ENCODE results near the gene CMTM5.
"Not testable (repeated sequence)": the region's sequence is repeated elsewhere in the genome, so short reads cannot be mapped to it uniquely, and the experiment has no call there.

The CMTM5 gene

DNA sequence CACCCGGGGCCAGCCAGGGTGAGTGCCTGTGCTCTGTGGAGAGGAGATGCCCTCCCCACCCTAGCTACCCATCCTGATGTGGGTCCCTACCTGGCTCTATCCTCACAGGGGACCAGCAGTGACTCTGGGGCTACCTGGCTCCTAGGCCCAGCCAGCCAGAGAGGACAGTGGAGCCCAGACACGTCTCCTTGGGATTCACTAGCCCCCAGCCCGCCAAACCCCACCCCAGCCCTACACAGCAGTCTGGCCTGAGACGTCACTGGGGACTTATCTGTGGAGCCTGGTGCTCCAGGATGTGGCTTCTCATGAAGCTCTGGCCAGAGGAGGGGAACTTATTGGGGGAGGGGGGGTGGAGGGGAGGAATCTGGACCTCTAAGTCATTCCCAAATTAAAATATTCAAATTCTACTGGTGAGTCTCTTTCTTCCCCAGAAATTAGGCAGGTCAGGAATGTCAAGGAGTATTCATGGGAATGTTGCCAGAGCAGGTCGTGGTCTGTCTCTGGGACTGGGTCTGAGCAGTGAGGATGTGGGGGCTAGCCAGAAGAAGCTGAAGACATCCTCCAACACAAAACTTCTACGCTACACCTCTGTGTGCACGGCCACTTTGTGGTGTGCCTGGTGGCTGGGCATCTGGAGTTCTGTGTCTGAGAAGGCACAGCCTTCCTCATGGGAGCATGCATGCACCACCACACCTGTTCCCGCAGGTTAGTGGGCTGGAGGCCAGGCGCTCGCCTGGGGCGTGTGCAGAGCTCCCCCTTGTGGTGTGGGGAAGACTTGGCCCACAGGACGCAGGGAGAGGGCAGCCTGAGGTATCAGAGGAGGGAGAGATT, 2.7 kb downstream of the CMTM5 start:
- peak; percentile 28 for DNase-seq

DNA sequence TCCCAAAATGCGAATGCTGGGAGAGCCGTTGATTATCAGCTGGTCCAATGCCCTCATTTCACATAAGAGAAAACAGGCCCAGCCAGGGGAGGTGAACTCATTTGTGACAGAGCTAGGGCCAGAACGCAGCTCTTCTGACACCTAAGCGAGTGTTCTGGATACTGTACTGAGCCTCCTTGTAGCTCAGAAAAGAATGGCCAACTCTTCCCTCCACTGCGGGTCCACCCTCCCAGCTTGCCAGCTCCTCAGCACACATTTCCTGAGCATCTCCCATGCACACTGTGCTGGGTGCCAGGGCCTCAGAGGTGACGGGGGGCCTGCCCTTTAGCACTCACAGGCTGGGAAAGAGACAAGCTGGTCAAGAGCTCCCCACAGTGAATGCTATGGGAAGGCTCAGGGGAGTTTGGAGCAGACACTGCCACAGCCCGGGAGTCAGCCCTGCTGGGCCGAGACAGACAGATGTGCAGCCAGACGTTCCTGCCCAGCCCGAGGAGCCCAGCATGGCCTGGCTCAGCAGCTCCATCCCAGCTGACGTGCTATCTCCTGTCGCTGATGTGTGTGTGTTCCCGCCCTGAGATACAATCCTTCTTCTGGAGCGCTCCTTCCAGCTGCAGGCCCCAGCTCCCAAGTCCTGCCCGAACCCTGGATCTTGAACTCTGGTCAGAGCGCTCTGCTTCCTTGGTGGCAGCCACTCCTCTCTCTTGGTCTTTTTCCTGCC, 3.5 kb downstream of the CMTM5 start:
- DNase-seq = no peak

GRCh38 chr14:23380976-23381375, 4.1 kb downstream of the CMTM5 start:
- DNase-seq = no peak

GRCh38 chr14:23381871-23382270, 5.0 kb downstream of the CMTM5 start:
- no peak for DNase-seq

GRCh38 chr14:23382276-23382675, 5.4 kb downstream of the CMTM5 start:
- DNase-seq = no peak

GRCh38 chr14:23382731-23383440, 6.0 kb downstream of the CMTM5 start:
- no peak for DNase-seq

- DNase-seq = no peak
These were observed 7.7 kb downstream of the CMTM5 start for GRCh38 chr14:23384364-23385080.

- DNase-seq = no peak
These were observed 8.4 kb downstream of the CMTM5 start for GRCh38 chr14:23385244-23385641.

- no peak for DNase-seq
These were observed 8.9 kb downstream of the CMTM5 start for GRCh38 chr14:23385642-23386265.

GRCh38 chr14:23386266-23386657, 9.4 kb downstream of the CMTM5 start:
- DNase-seq = not testable (repeated sequence)

DNA sequence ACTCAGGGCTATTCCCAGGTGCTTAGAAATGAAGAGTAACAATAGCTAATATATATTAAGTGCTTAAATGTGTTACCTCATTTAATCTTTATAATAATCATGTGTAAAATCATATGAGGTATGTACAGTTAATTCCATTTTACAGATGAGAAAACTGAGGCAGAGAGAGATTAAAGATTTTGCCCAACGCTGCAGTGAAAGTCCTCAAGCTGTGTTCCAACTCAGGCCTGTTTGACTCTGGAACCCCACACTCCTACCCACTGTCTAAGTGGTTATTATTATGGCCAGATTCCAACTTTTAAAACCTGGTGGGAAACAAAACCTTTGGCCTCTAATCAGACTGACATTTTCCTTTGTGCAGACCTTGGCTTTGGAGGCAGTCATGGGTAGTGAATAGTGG, 10.2 kb downstream of the CMTM5 start:
- DNase-seq = no peak

GRCh38 chr14:23387916-23388882, 11.4 kb downstream of the CMTM5 start:
- no peak for DNase-seq

- no peak for DNase-seq
These were observed 12.2 kb downstream of the CMTM5 start for GRCh38 chr14:23388996-23389395.

GRCh38 chr14:23389396-23389795, 12.6 kb downstream of the CMTM5 start:
- DNase-seq = no peak

GRCh38 chr14:23389871-23390270, 13.0 kb downstream of the CMTM5 start:
- not testable (repeated sequence) for DNase-seq

GRCh38 chr14:23392613-23393012, 15.8 kb downstream of the CMTM5 start:
- no peak for DNase-seq

- DNase-seq = no peak
These were observed 19.3 kb downstream of the CMTM5 start for GRCh38 chr14:23396126-23396525.

DNA sequence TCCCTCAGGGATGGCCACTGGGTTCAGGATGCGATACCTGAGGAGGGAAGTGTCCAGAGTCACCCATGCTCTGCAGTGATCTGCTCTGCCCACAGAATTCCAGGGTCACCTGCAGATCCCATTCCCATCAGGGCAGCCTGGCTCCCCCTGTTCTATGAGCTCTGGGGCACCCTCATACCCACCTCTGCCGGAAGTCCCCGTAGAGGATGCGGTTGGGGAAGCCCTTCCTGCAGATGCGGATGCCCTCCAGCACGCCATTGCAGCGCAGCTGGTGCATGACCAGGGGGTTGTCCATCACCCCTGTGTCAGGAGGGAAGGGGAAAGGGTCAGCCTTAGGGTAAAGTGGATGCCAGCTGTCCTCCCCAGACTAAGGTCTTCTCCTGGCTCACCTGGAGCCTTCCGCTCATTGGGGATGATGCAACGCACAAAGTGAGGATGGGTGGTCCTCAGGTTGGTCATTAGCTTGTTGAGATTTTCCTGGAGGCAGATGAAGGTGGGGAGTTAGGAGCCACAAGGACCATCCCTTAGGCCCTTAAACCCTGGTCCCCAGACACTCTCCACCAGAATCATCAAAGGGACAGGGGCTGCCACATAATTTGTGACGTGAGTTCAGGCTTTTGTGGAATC, 20.0 kb downstream of the CMTM5 start:
- no peak for DNase-seq

- no peak for DNase-seq
These were observed 21.5 kb downstream of the CMTM5 start for GRCh38 chr14:23398348-23398747.

- DNase-seq = no peak
These were observed 22.3 kb downstream of the CMTM5 start for GRCh38 chr14:23399136-23399535.

DNA sequence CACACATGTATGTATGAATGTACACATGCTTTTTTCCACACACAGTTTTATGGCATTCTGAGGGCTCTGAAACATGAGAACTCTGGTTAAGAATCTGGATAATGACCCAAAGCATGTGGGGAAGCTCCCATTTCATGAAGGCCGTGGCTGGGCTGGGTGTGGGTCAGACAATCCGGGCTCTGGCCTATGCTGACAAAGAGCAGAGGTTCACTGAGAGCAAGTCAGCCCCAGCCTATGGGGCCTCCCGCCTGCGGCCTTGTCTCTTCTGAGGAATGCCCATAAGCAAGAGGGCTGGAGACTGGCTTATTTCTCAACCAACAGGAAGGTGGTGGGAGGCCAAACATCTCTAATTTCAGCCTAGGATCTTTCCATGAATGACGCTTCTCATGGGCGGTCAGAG, 22.7 kb downstream of the CMTM5 start:
- no peak for DNase-seq
